IMR-90 (cell line): ENCODE results near the gene MAGI2. TPM values are rescaled to one million over a fixed set of nuclear protein-coding genes. Genes with fewer than 3 reads are reported as not detected.
A peak's percentile ranks its signal among the peaks of the same experiment; 100 is the strongest.

Experiments
- ATAC-seq: fragments of 200-7000 bp; cut with Tn5 transposase; 2 replicates; pipeline ENCODE4 v1.9.1; 2020; ENCODE audit warnings: low read depth, mild to moderate bottlenecking, moderate library complexity
- BruUV-seq: library from RNA; stranded (reverse); fragments of 400-500 nt; replicated peaks from 2 replicates; lab custom pipeline; 2021; lab: Mats Ljungman, UMichigan
- CTCF ChIA-PET: fragments of 300-600 bp; formaldehyde crosslinking; extraction: SDS; loops from one replicate; lab custom pipeline; 2021; ENCODE audit warnings: antibody characterized with exemption; lab: Yijun Ruan, JAX
- POLR2A ChIA-PET: fragments of 300-600 bp; sonication (Branson Sonifier 250); formaldehyde crosslinking; loops from one replicate; lab custom pipeline; 2022; ENCODE audit warnings: antibody characterized with exemption; ENCODE audit not compliant: unreplicated experiment; lab: Charles Lee
- DNase-seq: peaks from one replicate; pipeline ENCODE4 v3.0.0; 2013
- H2AFZ ChIP-seq: replicated peaks from 2 replicates; pipeline ENCODE3; 2013; ENCODE audit warnings: low read length, mild to moderate bottlenecking; ENCODE audit not compliant: poor library complexity
- H2AK5ac ChIP-seq: 2 replicates; pipeline ENCODE4 v1.6.1; 2013; ENCODE audit warnings: low read depth, low read length, inconsistent platforms
- H2AK9ac ChIP-seq: replicated peaks from 2 replicates; pipeline ENCODE3; 2013; ENCODE audit warnings: mild to moderate bottlenecking, low read depth, low read length, moderate library complexity; ENCODE audit not compliant: poor library complexity
- H2BK120ac ChIP-seq: 2 replicates; pipeline ENCODE4 v1.6.1; 2013; ENCODE audit warnings: low read depth, low read length, inconsistent platforms
- H2BK15ac ChIP-seq: 3 replicates; pipeline ENCODE4 v1.6.1; 2013; ENCODE audit warnings: low read depth, low read length, inconsistent platforms
- H2BK20ac ChIP-seq: 2 replicates; pipeline ENCODE4 v1.6.1; 2013; ENCODE audit warnings: low read depth, mild to moderate bottlenecking, inconsistent platforms, low read length, moderate library complexity
- H2BK5ac ChIP-seq: 2 replicates; pipeline ENCODE4 v1.6.1; 2013; ENCODE audit warnings: mild to moderate bottlenecking, low read depth, low read length, inconsistent platforms; ENCODE audit not compliant: poor library complexity, severe bottlenecking
- H3K14ac ChIP-seq: replicated peaks from 2 replicates; pipeline ENCODE4 v1.6.1; 2013; ENCODE audit warnings: low read depth, low read length, inconsistent platforms
- H3K18ac ChIP-seq: 2 replicates; pipeline ENCODE4 v1.6.1; 2013; ENCODE audit warnings: low read depth, low read length, control low read depth
- H3K23ac ChIP-seq: 2 replicates; pipeline ENCODE4 v1.6.1; 2013; ENCODE audit warnings: low read depth, low read length, inconsistent platforms
- H3K27ac ChIP-seq: 2 replicates; pipeline ENCODE4 v1.5.1; 2013; ENCODE audit warnings: mild to moderate bottlenecking, control low read depth, low read length; ENCODE audit not compliant: insufficient read depth
- H3K27me3 ChIP-seq: 2 replicates; pipeline ENCODE4 v1.6.1; 2013; ENCODE audit warnings: low read length; ENCODE audit not compliant: control insufficient read depth, insufficient read depth
- H3K36me3 ChIP-seq: 2 replicates; pipeline ENCODE4 v1.6.1; 2013; ENCODE audit warnings: low read length, mixed read lengths; ENCODE audit not compliant: control insufficient read depth, insufficient read depth
- H3K4ac ChIP-seq: 2 replicates; pipeline ENCODE4 v1.6.1; 2013; ENCODE audit warnings: low read depth, low read length, inconsistent platforms
- H3K4me1 ChIP-seq: 2 replicates; pipeline ENCODE4 v1.6.1; 2013; ENCODE audit warnings: low read length, mixed read lengths; ENCODE audit not compliant: control insufficient read depth, insufficient read depth
- H3K4me2 ChIP-seq: 2 replicates; pipeline ENCODE4 v1.6.1; 2013; ENCODE audit warnings: low read depth, mild to moderate bottlenecking, control low read depth, low read length, moderate library complexity
- H3K4me3 ChIP-seq: 2 replicates; pipeline ENCODE4 v1.5.1; 2013; ENCODE audit warnings: low read depth, mild to moderate bottlenecking, control low read depth, low read length, moderate library complexity; ENCODE audit not compliant: insufficient read depth
- H3K56ac ChIP-seq: 2 replicates; pipeline ENCODE4 v1.6.1; 2013; ENCODE audit warnings: low read length, inconsistent platforms; ENCODE audit not compliant: insufficient read depth; ENCODE audit errors: extremely low read depth
- H3K79me1 ChIP-seq, 2 experiments: 2 replicates each; pipeline ENCODE4 v1.6.1; 2013; ENCODE audit warnings: low read length in 2 of 2, inconsistent platforms in 1 of 2, low read depth in 1 of 2
- H3K9ac ChIP-seq: 2 replicates; pipeline ENCODE4 v1.6.1; 2013; ENCODE audit warnings: low read depth, low read length, control low read depth
- H3K9me1 ChIP-seq: 2 replicates; pipeline ENCODE4 v1.6.1; 2013; ENCODE audit warnings: low read length, inconsistent platforms; ENCODE audit not compliant: insufficient read depth
- H3K9me3 ChIP-seq: 2 replicates; pipeline ENCODE4 v1.6.1; 2013; ENCODE audit warnings: low read length; ENCODE audit not compliant: control insufficient read depth, insufficient read depth
- H4K20me1 ChIP-seq: 2 replicates; pipeline ENCODE4 v1.6.1; 2013; ENCODE audit warnings: low read length, inconsistent platforms; ENCODE audit not compliant: insufficient read depth
- H4K5ac ChIP-seq: 2 replicates; pipeline ENCODE4 v1.6.1; 2013; ENCODE audit warnings: mild to moderate bottlenecking, low read depth, low read length, control low read depth
- H4K8ac ChIP-seq, 2 experiments: 2 replicates each; pipeline ENCODE4 v1.6.1; 2013; ENCODE audit warnings: low read depth in 2 of 2, low read length in 2 of 2, control low read depth in 1 of 2, inconsistent platforms in 1 of 2
- H4K91ac ChIP-seq: 2 replicates; pipeline ENCODE4 v1.6.1; 2013; ENCODE audit warnings: low read depth, low read length, inconsistent platforms; ENCODE audit not compliant: insufficient read depth
- CHD1 ChIP-seq: IDR thresholded peaks from 2 replicates; pipeline ENCODE4 v1.6.1; 2012; ENCODE audit warnings: low read depth, low read length, improper control_type of control experiment
- WGBS, 2 experiments: methylation state at CpG; one replicate each; pipeline versions ENCODE4 v1.1.5 to v1.1.7; 2013; ENCODE audit warnings: missing lambda C conversion rate in 2 of 2; ENCODE audit not compliant: insufficient read length in 1 of 2; ENCODE audit errors: extremely low coverage in 2 of 2; 5-methylcytosine and 5-hydroxymethylcytosine counted together
- dilution Hi-C: fragments of 300-500 bp; cut with HindIII; formaldehyde crosslinking; loops from one replicate; pipeline ENCODE4 v1.14.3; 2018; ENCODE audit warnings: low sequenced_read_pairs; ENCODE audit not compliant: unreplicated experiment
- in situ Hi-C: fragments of 300-500 bp; cut with MboI; formaldehyde crosslinking; loops from 3 replicates; pipeline ENCODE4 v1.14.3; 2019; ENCODE audit warnings: low sequenced_read_pairs, inconsistent platforms, mixed read lengths
- intact Hi-C: fragments of 100-400 bp; cut with micrococcal nuclease; formaldehyde crosslinking; loops from 2 replicates; pipeline ENCODE4 v1.10.0; 2022
- polyA plus RNA-seq, 3 experiments: library from polyadenylated mRNA; depleted of rRNA; stranded (reverse); fragments of >200 nt; gene quantifications; 2 replicates each; pipeline ENCODE4 v1.2.3, GENCODE V29; 2012; ENCODE audit warnings: low replicate concordance in 1 of 3
- total RNA-seq: library from RNA; depleted of rRNA; stranded (reverse); fragments of >200 nt; gene quantifications from 2 replicates; pipeline ENCODE4 v1.2.3, GENCODE V29; 2012
- TF ChIP-seq, protein P1 (sequence below): conservative IDR thresholded peaks from 2 replicates; pipeline ENCODE4 v1.5.1; 2012; ENCODE audit warnings: mild to moderate bottlenecking, low read depth, low read length, improper control_type of control experiment

Gene MAGI2
- total and polyA plus RNA-seq, 2 of the 4 experiments (the other 2 are of a cell fraction): 2.5 to 17.9 TPM

DNA sequence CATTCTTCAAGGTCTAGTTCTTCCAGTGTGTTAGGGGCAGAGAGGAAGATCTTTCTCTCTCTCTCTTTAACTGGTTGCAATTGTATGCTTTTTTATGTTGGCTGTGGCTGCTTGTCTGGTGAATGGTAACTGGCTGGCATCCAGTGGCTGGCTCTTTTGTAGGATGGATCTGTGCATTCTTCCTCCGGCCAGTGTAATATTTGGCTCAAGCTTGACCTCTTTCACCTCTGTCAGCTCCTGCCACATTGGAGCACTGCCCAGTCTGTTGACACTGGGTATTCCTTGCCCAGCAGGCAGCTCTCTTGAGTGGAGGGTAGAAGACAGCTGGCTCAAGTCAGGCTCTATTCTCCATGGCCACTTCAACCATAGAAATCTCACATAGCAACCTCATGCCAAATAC lies 1126.6 kb downstream of the MAGI2 start:
- no peaks in the 10 kb centered on the region for H3K9me3 ChIP-seq
- no peak overlapping the region for H4K5ac ChIP-seq
- H2BK15ac ChIP-seq: no peak overlapping the region
- BruUV-seq: no TSS peak
- no peaks in the 10 kb centered on the region; the same call in 1 of the 2 replicates for H3K4me1 ChIP-seq
- H2BK20ac ChIP-seq: no peak overlapping the region
- no CpG with 5 or more reads among the region's 1 CpG for WGBS, 2 experiments
- no peaks in the 10 kb centered on the region for H3K36me3 ChIP-seq
- H3K79me1 ChIP-seq: no peaks in the 10 kb centered on the region
- H2BK5ac ChIP-seq: no peak overlapping the region
- in situ Hi-C loops: no loop called here
- H3K56ac ChIP-seq: no peak overlapping the region
- no peak overlapping the region for H3K18ac ChIP-seq
- H3K14ac ChIP-seq: 0 out of 2 replicates have a peak overlapping the region, but pooled peaks have one; percentile 14
- 0 out of 2 replicates have a peak, but pooled peaks cover 4% of the 10 kb centered on the region for H3K9me1 ChIP-seq
- H3K4ac ChIP-seq: no peak overlapping the region
- intact Hi-C loops: no loop called here
- no peak overlapping the region for H3K4me2 ChIP-seq
- no peak overlapping the region for H3K27ac ChIP-seq
- ChIA-PET CTCF (interaction anchor here (0.5 to 1.2 kb wide), 2 partner anchors 12 to 102 kb away, joined by 3 read pairs; no protein-coding TSS in a partner anchor), POLR2A (no interaction called here)
- no peak overlapping the region; the same call in 1 of the 2 replicates for H3K23ac ChIP-seq
- no peak overlapping the region for H2AK9ac ChIP-seq
- no peak overlapping the region for H3K9ac ChIP-seq
- H2AK5ac ChIP-seq: no peak overlapping the region
- H4K91ac ChIP-seq: no peak overlapping the region
- TF ChIP-seq, protein P1, sequence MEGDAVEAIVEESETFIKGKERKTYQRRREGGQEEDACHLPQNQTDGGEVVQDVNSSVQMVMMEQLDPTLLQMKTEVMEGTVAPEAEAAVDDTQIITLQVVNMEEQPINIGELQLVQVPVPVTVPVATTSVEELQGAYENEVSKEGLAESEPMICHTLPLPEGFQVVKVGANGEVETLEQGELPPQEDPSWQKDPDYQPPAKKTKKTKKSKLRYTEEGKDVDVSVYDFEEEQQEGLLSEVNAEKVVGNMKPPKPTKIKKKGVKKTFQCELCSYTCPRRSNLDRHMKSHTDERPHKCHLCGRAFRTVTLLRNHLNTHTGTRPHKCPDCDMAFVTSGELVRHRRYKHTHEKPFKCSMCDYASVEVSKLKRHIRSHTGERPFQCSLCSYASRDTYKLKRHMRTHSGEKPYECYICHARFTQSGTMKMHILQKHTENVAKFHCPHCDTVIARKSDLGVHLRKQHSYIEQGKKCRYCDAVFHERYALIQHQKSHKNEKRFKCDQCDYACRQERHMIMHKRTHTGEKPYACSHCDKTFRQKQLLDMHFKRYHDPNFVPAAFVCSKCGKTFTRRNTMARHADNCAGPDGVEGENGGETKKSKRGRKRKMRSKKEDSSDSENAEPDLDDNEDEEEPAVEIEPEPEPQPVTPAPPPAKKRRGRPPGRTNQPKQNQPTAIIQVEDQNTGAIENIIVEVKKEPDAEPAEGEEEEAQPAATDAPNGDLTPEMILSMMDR: no peak
- TF ChIP-seq CHD1: no peak
- H2BK120ac ChIP-seq: no peak overlapping the region
- DNase-seq: peak; percentile 15
- H3K4me3 ChIP-seq: no peak overlapping the region
- H4K8ac ChIP-seq: no peak overlapping the region
- ATAC-seq: peak; percentile 48
- H2AFZ ChIP-seq: no peak overlapping the region
- H3K27me3 ChIP-seq: no peaks in the 10 kb centered on the region
- H4K20me1 ChIP-seq: no peaks in the 10 kb centered on the region
- dilution Hi-C loops: no loop called here
